ENCODE data around the gene CLOCK. TPM values are rescaled to one million over a fixed set of nuclear protein-coding genes. Genes with fewer than 3 reads are reported as not detected.

Gene CLOCK
- total RNA-seq, 4 donors from 2014 or later, result 20.9 to 49.4 (median 26.6) TPM

- TF ChIP-seq CTCF (IDR thresholded peaks at IDR 0.05; ENCODE audit: low read depth), result no peak
Measured at GRCh38 chr4:55395529-55396307, 151.0 kb downstream of the CLOCK start, which contains the start of gene TMEM165. TSS of gene TMEM165 (plus strand) at chr4:55395957. CDS start at chr4:55396190, 233 bp downstream.

- no peak for TF ChIP-seq CTCF (IDR thresholded peaks at IDR 0.05; ENCODE audit: low read depth)
Measured at GRCh38 chr4:55395218-55395528, 151.5 kb downstream of the CLOCK start.

- no peak for TF ChIP-seq CTCF (IDR thresholded peaks at IDR 0.05; ENCODE audit: low read depth)
Measured at GRCh38 chr4:55393461-55394320, 153.0 kb downstream of the CLOCK start.

- no peak for TF ChIP-seq CTCF (IDR thresholded peaks at IDR 0.05; ENCODE audit: low read depth)
Measured at GRCh38 chr4:55386840-55387239, 159.9 kb downstream of the CLOCK start.

- no peak for TF ChIP-seq CTCF (IDR thresholded peaks at IDR 0.05; ENCODE audit: low read depth)
Measured at GRCh38 chr4:55386073-55386472, 160.6 kb downstream of the CLOCK start.

GRCh38 chr4:55385201-55385649 is 161.5 kb downstream of the CLOCK start:
- TF ChIP-seq CTCF (IDR thresholded peaks at IDR 0.05; ENCODE audit: low read depth), result no peak

- TF ChIP-seq CTCF (IDR thresholded peaks at IDR 0.05; ENCODE audit: low read depth), result no peak
Measured at GRCh38 chr4:55382488-55383003, 164.2 kb downstream of the CLOCK start.

Measured in subcutaneous adipose tissue (tissue), 4 donors.